ENCODE results near the gene RAMP1.

RAMP1 gene

DNA sequence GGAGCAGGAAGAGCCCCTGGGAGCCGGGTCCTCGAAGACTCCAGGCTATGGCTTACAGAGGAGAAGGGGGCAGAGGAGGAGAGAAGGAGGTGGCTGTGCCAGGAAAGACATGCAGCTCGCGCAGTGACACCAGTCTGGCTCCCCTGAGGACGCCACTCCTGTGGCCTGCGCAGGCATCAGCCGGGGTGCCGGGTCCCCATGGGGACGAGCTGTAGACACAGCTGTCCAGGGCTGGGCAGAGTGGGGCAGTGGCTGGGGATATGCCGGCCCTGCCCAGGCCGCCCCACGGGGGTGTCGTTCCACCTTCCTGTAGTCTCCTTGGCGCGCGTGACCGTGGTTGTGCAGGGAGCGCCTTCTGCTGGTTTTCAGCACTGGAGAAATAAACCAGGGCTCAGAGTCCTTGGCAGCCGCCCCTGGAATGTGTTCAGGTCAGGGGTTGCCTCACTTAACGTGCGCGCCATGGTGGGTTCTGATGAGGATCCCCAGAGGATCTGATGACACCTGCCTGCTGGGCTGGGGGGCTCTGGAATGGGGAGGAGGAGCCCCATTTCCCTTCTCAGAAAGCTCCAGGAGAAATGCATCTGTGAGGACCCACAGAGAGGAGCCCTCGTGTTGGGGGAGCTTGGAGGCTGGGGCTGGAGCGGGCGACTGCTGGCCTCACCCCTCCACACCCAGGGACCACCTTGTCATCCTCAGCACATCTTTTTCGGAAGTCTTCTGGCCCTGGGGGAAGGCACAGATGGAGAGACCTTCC, 26.7 kb downstream of the RAMP1 start:
- peaks cover 6% of the 10 kb centered on the region for H3K4me1 ChIP-seq (ENCODE audit: control insufficient read depth, insufficient read depth, low read length, unreplicated experiment)
- no peak overlapping the region for H3K27ac ChIP-seq (ENCODE audit: low read depth, low read length)
- no peaks in the 10 kb centered on the region for H3K27me3 ChIP-seq (ENCODE audit: insufficient read depth, low read length)
- H2AFZ ChIP-seq (ENCODE audit: low read length, unreplicated experiment) = no peak overlapping the region
- no peaks in the 10 kb centered on the region for H3K36me3 ChIP-seq (ENCODE audit: insufficient read depth, low read length)
- no peaks in the 10 kb centered on the region for H3K79me2 ChIP-seq (ENCODE audit: control insufficient read depth, insufficient read depth, low read length, unreplicated experiment)
- H3K4me3 ChIP-seq (ENCODE audit: low read depth, low read length) = no peak overlapping the region

DNA sequence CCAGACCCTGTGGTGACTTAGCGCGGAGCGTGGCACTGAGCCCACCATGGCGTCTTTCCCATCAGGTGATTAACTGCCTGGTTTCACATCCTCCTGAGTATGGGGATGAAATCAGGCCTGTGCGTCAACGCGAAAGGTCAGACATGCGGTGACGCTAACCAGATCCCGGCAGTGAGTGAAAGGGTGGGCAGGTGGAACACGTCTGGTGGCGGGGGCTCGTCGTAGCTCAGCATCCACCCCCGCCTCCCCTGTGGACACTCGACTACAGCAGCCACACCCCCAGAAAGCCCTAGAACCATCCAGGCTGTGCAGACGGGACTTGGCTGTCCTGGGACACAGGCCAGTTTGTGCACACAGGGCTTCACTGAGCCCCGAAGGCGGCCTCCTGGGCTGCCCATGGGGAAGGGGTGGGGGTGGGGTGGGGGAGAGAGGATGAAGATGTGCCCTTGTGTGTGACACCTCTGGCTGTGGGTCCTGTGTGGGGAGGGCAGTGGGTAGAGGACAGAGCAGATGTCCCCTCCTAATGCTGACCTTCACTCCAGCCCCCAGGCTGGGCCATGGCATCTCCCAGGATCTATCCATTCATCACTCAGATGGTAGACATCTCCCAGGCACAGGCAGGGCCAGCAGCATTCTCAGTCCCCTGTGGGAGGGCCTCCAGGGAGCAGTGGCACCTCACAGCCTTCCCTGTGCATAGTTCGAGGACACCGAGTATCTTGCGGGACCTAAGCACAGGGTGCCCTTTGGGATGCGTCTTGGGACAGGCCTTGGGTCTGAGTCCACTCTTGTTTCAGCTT, 27.5 kb downstream of the RAMP1 start:
- no peaks in the 10 kb centered on the region for H3K79me2 ChIP-seq (ENCODE audit: control insufficient read depth, insufficient read depth, low read length, unreplicated experiment)
- H3K36me3 ChIP-seq (ENCODE audit: insufficient read depth, low read length) = no peaks in the 10 kb centered on the region
- peaks cover 6% of the 10 kb centered on the region for H3K4me1 ChIP-seq (ENCODE audit: control insufficient read depth, insufficient read depth, low read length, unreplicated experiment)
- H3K27me3 ChIP-seq (ENCODE audit: insufficient read depth, low read length) = no peaks in the 10 kb centered on the region
- H3K27ac ChIP-seq (ENCODE audit: low read depth, low read length) = no peak overlapping the region
- H2AFZ ChIP-seq (ENCODE audit: low read length, unreplicated experiment) = no peak overlapping the region
- no peak overlapping the region for H3K4me3 ChIP-seq (ENCODE audit: low read depth, low read length)

DNA sequence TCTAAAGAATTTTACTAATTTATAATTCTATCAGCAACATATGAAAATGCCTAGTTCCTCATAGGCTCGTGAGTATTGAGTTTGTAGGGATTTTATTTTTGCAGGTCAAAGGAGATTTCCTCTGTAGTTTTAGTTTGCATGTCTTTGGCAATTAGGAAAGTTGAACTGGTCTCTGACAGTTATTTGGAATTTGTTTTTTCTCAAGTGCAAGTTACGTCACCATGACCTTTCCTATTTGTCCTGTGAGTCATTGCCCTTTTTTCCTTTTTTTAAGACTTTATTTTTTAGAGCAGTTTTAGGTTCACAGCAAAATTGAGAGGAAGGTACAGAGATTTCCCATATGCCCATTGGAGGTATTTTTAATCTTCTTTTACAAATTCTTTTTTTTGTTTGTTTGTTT, 29.0 kb downstream of the RAMP1 start:
- Histone ChIP-seq H3K79me2 (ENCODE audit: control insufficient read depth, insufficient read depth, low read length, unreplicated experiment) (no peaks in the 10 kb centered on the region), H3K36me3 (ENCODE audit: insufficient read depth, low read length) (no peaks in the 10 kb centered on the region), H3K27me3 (ENCODE audit: insufficient read depth, low read length) (no peaks in the 10 kb centered on the region), H3K4me1 (ENCODE audit: control insufficient read depth, insufficient read depth, low read length, unreplicated experiment) (peaks cover 6% of the 10 kb centered on the region), H2AFZ (ENCODE audit: low read length, unreplicated experiment) (no peak overlapping the region), H3K4me3 (ENCODE audit: low read depth, low read length) (no peak overlapping the region), H3K27ac (ENCODE audit: low read depth, low read length) (no peak overlapping the region)

DNA sequence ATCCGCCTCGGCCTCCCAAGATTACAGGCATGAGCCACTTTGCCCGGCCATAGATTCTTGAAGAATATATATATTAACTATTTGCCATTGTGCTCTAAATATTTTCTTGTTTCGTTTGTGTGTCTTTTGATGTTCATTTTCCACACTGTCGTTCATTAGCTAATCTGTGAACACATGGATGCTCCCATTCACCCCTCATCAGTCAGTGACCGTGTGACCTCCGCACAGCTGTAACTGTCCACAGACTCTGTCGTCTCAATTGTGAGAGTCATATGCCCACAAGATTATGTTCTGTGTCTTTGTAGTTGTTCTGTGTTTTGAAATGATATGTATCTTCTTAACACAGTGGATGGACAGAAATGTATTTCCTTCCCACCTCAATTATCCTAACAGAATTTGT, 29.6 kb downstream of the RAMP1 start:
- H3K27me3 ChIP-seq (ENCODE audit: insufficient read depth, low read length) = no peaks in the 10 kb centered on the region
- no peak overlapping the region for H3K4me3 ChIP-seq (ENCODE audit: low read depth, low read length)
- H3K79me2 ChIP-seq (ENCODE audit: control insufficient read depth, insufficient read depth, low read length, unreplicated experiment) = no peaks in the 10 kb centered on the region
- no peaks in the 10 kb centered on the region for H3K36me3 ChIP-seq (ENCODE audit: insufficient read depth, low read length)
- peaks cover 6% of the 10 kb centered on the region for H3K4me1 ChIP-seq (ENCODE audit: control insufficient read depth, insufficient read depth, low read length, unreplicated experiment)
- H3K27ac ChIP-seq (ENCODE audit: low read depth, low read length) = no peak overlapping the region
- H2AFZ ChIP-seq (ENCODE audit: low read length, unreplicated experiment) = no peak overlapping the region

DNA sequence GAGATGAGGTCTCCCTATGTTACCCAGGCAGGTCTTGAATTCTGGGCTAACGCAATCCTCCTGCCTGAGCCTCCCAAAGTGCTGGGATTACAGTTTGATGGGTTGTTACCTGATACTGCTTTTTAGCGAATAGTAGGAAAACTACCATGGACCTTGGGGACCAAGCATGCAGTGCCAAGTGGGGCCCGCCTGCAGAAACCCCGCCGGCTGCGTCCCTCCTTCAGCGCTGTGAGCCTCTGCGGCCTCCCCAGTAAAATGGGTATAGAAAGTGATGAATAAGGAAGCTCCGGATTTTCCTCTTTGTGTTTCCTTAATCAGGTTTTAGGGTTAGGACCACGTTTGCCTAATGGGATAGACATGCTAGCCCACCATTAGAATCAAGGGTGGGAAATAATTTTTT, 30.4 kb downstream of the RAMP1 start:
- H3K27ac ChIP-seq (ENCODE audit: low read depth, low read length) = no peak overlapping the region

DNA sequence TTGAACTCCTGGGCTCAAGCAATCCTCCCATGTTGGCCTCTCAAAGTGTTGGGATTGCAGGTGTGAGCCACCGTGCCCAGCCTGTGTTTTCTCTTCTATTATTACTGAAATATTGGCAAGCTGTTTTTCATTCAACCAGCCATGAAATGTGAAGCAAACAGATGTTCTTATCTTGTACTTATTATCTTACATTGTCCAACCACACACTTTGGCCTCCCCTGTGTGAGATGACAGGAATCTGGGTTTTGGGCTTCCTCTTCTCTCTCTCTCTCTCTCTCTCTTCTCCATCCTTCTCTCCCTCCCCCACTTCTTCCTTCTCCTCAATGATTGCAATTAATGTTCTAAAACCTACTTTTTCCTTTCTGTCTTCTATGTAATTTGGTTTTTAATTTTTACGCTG, 33.1 kb downstream of the RAMP1 start:
- Histone ChIP-seq H3K36me3 (ENCODE audit: insufficient read depth, low read length) (no peaks in the 10 kb centered on the region), H3K27ac (ENCODE audit: low read depth, low read length) (no peak overlapping the region), H3K4me3 (ENCODE audit: low read depth, low read length) (no peak overlapping the region), H3K79me2 (ENCODE audit: control insufficient read depth, insufficient read depth, low read length, unreplicated experiment) (no peaks in the 10 kb centered on the region), H3K27me3 (ENCODE audit: insufficient read depth, low read length) (no peaks in the 10 kb centered on the region), H3K4me1 (ENCODE audit: control insufficient read depth, insufficient read depth, low read length, unreplicated experiment) (peaks cover 6% of the 10 kb centered on the region), H2AFZ (ENCODE audit: low read length, unreplicated experiment) (no peak overlapping the region)

More for the DNA sequence above, 30.4 kb downstream of the RAMP1 start:
- no peaks in the 10 kb centered on the region for H3K79me2 ChIP-seq (ENCODE audit: control insufficient read depth, insufficient read depth, low read length, unreplicated experiment)
- peaks cover 6% of the 10 kb centered on the region for H3K4me1 ChIP-seq (ENCODE audit: control insufficient read depth, insufficient read depth, low read length, unreplicated experiment)
- H3K36me3 ChIP-seq (ENCODE audit: insufficient read depth, low read length) = no peaks in the 10 kb centered on the region
- H3K27me3 ChIP-seq (ENCODE audit: insufficient read depth, low read length) = no peaks in the 10 kb centered on the region
- H2AFZ ChIP-seq (ENCODE audit: low read length, unreplicated experiment) = no peak overlapping the region
- no peak overlapping the region for H3K4me3 ChIP-seq (ENCODE audit: low read depth, low read length)

DNA sequence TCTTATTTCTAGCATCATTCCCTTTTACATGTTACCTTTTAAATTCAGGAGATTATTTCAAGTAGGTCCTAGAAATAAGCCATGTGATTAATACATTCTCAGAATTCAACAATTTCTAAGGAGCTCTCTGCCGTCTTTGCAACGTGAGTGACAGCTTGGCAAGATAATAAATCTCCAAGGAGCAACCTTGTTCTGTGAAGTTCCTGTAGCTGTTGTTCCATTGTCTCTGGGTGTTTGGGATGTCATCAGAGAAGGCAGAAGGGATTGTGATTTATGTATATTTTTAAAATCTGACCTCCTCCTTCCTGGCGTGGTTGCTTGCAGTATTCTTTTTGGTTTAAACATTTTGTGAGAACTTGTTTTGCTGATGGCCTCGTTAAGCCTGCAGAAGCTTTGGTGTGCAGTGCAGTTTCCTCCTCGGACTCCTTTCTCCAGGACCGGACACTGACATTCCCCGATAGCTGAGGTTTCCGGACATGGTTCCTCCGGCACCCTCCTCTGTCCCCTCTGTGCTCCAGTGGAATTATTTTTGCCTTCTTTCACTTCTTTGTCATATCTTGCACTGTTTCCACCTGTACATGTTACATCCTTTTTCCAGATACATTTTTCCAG, 33.7 kb downstream of the RAMP1 start:
- H3K4me3 ChIP-seq (ENCODE audit: low read depth, low read length) = no peak overlapping the region
- H2AFZ ChIP-seq (ENCODE audit: low read length, unreplicated experiment) = no peak overlapping the region
- H3K4me1 ChIP-seq (ENCODE audit: control insufficient read depth, insufficient read depth, low read length, unreplicated experiment) = peaks cover 4% of the 10 kb centered on the region
- no peaks in the 10 kb centered on the region for H3K79me2 ChIP-seq (ENCODE audit: control insufficient read depth, insufficient read depth, low read length, unreplicated experiment)
- H3K27me3 ChIP-seq (ENCODE audit: insufficient read depth, low read length) = no peaks in the 10 kb centered on the region
- no peak overlapping the region for H3K27ac ChIP-seq (ENCODE audit: low read depth, low read length)
- H3K36me3 ChIP-seq (ENCODE audit: insufficient read depth, low read length) = no peaks in the 10 kb centered on the region

DNA sequence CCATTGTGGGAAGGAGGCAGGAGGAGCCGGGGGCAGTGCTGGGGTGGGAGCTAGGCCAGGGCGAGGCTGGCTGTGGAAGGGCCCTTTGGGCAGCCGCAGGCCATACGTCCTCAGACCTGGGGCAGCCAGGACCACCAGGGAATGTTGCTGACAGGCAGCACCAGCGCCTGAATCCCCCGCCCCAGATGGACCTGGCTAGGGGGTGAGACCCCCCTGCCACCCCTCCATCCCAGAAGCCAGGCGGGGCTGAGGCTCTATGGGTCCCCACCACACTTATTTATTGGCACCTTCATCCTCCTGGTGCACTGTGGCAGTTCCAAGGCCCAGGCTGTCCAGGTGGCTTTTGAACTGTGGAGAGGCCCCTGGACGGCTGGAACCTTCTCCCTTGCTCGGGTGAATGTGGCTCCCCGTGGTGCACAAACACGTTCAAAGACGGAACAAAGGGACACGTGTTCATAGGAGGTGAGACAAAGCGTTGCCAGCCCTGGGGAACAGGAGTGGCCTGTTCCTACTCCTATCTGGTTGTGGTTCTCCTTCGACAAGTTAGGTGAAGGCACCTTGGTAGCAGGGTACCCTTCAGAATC, 35.1 kb downstream of the RAMP1 start:
- H3K27me3 ChIP-seq (ENCODE audit: insufficient read depth, low read length) = no peaks in the 10 kb centered on the region
- no peaks in the 10 kb centered on the region for H3K79me2 ChIP-seq (ENCODE audit: control insufficient read depth, insufficient read depth, low read length, unreplicated experiment)
- no peak overlapping the region for H3K27ac ChIP-seq (ENCODE audit: low read depth, low read length)
- no peak overlapping the region for H2AFZ ChIP-seq (ENCODE audit: low read length, unreplicated experiment)
- H3K36me3 ChIP-seq (ENCODE audit: insufficient read depth, low read length) = no peaks in the 10 kb centered on the region
- H3K4me1 ChIP-seq (ENCODE audit: control insufficient read depth, insufficient read depth, low read length, unreplicated experiment) = no peaks in the 10 kb centered on the region
- no peak overlapping the region for H3K4me3 ChIP-seq (ENCODE audit: low read depth, low read length)

DNA sequence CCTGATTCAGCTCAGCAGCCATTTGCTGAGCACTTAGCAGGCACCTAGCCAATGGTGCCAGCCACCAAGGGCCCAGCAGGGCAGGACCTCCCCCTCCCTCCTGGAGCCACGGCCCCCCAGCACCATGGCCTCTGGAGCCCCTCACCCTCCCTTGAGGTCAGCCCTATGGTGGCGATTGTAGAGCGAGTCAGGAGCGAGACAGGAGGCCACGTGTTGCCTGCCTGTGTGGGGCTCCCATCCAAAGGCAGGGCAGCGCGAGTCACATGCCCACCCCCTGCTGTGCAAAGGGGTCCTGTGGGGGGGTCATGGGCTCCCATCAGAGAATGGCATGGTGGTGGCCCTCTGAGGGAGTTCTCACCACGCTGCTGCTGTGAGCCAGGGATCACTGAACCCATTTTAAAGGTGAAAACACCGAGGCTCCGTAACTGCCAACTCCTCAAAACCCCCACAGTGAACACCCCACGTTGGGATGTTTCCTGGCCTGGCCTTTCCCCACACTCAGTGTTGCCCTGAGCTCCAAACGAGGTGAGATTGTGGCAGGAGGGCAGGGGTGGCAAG, 35.6 kb downstream of the RAMP1 start:
- Histone ChIP-seq H3K27ac (ENCODE audit: low read depth, low read length) (no peak overlapping the region), H3K27me3 (ENCODE audit: insufficient read depth, low read length) (no peaks in the 10 kb centered on the region), H2AFZ (ENCODE audit: low read length, unreplicated experiment) (no peak overlapping the region), H3K79me2 (ENCODE audit: control insufficient read depth, insufficient read depth, low read length, unreplicated experiment) (no peaks in the 10 kb centered on the region), H3K4me3 (ENCODE audit: low read depth, low read length) (no peak overlapping the region), H3K4me1 (ENCODE audit: control insufficient read depth, insufficient read depth, low read length, unreplicated experiment) (no peaks in the 10 kb centered on the region), H3K36me3 (ENCODE audit: insufficient read depth, low read length) (no peaks in the 10 kb centered on the region)
